Stimulated activated CD8-positive, alpha-beta memory T cell treated with anti-CD3 and anti-CD28 coated beads, Interleukin-15, amount 100 ng/mL, for 48 hours (primary cell): ENCODE results near the gene RAB34.

Experiments
- DNase-seq, 2 donors: peaks; one replicate each; pipeline ENCODE4 v3.0.0-alpha.2; 2020; ENCODE audit warnings: low read depth in 2 of 2

Gene RAB34

GRCh38 chr17:28717578-28718332 lies at the start of gene RAB34:
Gene RAB34 (minus strand): TSS chr17:28717868. CDS start chr17:28717266, 602 bp downstream.
- DNase-seq = no peak

GRCh38 chr17:28765038-28765437 lies 47.4 kb upstream of the RAB34 start:
- DNase-seq = no peak

DNA sequence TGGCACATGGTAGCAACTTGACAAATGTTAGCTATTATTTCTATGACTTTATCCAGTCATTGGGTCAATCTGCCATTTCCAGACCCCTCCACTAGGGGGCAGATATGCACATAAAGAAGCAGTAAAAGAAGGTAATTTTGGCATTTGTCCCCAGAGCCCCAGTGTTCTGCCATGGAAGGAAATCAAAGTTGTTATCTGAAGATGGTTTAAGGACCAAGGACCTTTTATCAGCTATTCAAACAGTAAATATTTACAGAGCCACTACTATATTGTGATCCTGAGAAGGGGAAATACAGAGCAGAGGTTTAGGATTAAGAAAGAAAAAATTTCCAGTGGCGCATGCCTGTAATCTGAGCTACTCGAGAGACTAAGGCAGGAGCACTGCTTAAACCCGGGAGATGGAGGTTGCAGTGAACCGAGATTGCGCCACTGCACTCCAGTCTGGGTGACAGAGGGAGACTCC lies 46.2 kb upstream of the RAB34 start:
- DNase-seq = peak; percentile 47 to 60

- DNase-seq = no peak
These were observed 45.6 kb upstream of the RAB34 start for GRCh38 chr17:28763137-28763799.

- no peak for DNase-seq
These were observed 43.2 kb upstream of the RAB34 start for GRCh38 chr17:28760601-28761562.

- no peak for DNase-seq
These were observed 41.7 kb upstream of the RAB34 start for GRCh38 chr17:28759256-28759865.

- no peak for DNase-seq
These were observed 40.9 kb upstream of the RAB34 start for GRCh38 chr17:28758411-28759121.

- DNase-seq = no peak
These were observed 38.6 kb upstream of the RAB34 start for GRCh38 chr17:28756049-28756804.

- DNase-seq = no peak
These were observed 37.8 kb upstream of the RAB34 start for GRCh38 chr17:28755486-28755885.

DNA sequence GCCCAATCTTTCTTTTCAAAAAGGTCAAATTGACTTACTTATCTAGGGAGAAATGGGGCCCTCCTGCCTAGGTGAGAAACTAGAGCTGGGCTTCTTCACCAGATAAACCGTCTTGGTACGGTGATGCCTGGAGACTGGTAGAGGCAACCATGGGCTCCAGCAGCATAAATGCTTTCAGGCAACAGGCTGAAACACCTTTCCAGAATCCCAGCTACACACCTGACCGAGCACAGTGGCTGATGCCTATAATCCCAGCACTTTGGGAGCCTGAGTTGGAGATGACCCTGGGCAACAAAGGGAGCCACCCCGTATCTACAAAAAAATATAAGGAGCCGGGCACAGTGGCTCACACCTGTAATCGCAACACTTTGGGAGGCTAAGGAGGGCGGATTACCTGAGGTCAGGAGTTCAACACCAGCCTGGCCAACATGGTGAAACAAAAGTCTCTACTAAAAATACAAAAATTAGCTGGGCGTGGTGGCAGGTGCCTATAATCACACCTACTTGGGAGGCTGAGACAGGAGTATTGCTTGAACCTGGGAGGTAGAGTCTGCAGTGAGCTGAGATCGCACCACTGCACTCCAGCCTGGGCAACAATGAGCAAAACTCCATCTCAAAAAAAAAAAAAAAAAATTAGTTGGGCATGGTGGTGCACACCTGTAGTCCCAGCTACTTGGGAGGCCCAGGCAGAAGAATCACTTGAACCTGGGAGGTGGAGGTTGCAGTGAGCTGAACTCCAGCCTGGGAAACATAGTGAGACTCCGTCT lies 34.1 kb upstream of the RAB34 start:
- no peak for DNase-seq

DNA sequence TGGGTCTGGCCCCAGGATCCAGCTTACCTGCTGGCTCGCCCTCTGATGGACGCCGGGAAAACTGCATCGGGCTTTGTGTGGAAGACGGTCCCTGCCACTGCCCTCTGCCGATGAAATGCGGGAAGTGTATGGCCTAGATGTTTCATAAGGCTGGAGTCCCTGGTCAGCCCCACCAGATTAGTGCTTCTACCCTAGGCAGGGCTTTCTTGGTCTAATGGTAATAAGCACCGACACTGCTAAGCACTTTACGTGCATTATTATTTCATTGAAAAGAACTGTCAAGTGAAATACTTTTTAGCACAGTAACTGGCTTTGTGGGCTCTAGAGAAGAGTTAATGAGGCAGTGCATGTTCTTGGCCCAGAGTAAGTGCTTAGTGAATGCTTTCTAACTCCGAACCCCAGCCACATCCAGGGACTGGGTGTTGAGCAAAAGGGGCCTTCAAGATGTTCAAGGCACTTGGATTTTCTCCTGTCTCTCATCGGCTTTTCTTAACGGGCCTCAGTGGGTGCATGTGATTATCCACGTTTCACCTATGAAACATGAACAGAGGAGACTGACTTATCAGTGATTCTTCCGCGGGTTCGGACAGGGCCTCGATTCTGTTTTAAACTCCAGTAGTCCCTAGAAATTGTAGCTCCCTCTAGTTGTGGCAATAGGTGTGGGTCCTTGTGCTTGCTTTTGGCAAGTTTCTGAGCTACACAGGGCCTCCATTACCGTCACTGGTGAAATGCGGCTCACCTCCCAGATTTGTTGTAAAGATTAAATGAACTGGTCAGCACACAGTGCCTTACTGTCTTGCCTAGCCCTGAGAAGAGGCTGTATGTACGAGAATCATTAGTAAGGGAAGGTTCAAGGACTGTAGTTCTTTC lies 32.7 kb upstream of the RAB34 start:
- DNase-seq = peak; percentile 77 to 79

DNA sequence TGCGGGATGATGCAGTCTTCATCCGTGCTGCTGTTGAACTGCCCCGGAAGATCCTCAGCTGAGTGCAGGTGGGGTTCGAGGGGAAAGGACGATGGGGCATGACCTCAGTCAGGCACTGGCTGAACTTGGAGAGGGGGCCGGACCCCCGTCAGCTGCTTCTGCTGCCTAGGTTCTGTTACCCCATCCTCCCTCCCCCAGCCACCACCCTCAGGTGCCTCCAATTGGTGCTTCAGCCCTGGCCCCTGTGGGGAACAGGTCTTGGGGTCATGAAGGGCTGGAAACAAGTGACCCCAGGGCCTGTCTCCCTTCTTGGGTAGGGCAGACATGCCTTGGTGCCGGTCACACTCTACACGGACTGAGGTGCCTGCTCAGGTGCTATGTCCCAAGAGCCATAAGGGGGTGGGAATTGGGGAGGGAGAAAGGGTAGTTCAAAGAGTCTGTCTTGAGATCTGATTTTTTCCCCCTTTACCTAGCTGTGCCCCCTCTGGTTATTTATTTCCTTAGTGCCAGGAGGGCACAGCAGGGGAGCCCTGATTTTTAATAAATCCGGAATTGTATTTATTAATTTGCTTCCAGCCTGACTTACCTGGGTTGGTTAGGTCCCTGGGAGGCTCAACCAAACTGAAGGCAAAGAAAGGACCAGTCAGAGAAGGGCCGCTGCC lies 32.0 kb upstream of the RAB34 start:
- DNase-seq = no peak

- no peak for DNase-seq
These were observed 31.3 kb upstream of the RAB34 start for GRCh38 chr17:28748852-28749515.

GRCh38 chr17:28747801-28748750 lies 30.4 kb upstream of the RAB34 start:
- DNase-seq = no peak

- no peak for DNase-seq
These were observed 29.5 kb upstream of the RAB34 start for GRCh38 chr17:28747051-28747691.

- no peak for DNase-seq
These were observed 29.0 kb upstream of the RAB34 start for GRCh38 chr17:28746611-28747050.
